Neuronal stem cell (in vitro differentiated cells): ENCODE measurements around the gene DENND5B.

Experiments
- DNase-seq: peaks from one replicate; pipeline ENCODE4 v3.0.0-alpha.2; 2013; ENCODE audit warnings: low spot score
- H2AFZ ChIP-seq: one replicate; pipeline ENCODE4 v1.6.1; 2013; ENCODE audit warnings: mild to moderate bottlenecking, low read length, inconsistent platforms
- H2AK5ac ChIP-seq: 2 replicates; pipeline ENCODE4 v1.6.1; 2013; ENCODE audit warnings: low read depth, mild to moderate bottlenecking, inconsistent platforms, low read length, moderate library complexity, mixed read lengths
- H2BK120ac ChIP-seq: 2 replicates; pipeline ENCODE4 v1.6.1; 2013; ENCODE audit warnings: low read depth, mild to moderate bottlenecking, inconsistent platforms, low read length, moderate library complexity, mixed read lengths
- H2BK12ac ChIP-seq: one replicate; pipeline ENCODE4 v1.6.1; 2013; ENCODE audit warnings: low read length, inconsistent platforms
- H2BK15ac ChIP-seq: 2 replicates; pipeline ENCODE4 v1.6.1; 2013; ENCODE audit warnings: mild to moderate bottlenecking, low read length, inconsistent platforms, mixed read lengths
- H2BK5ac ChIP-seq: one replicate; pipeline ENCODE4 v1.6.1; 2013; ENCODE audit warnings: inconsistent platforms, mild to moderate bottlenecking, low read length, moderate library complexity
- H3K14ac ChIP-seq: one replicate; pipeline ENCODE4 v1.6.1; 2013; ENCODE audit warnings: low read length, inconsistent platforms
- H3K18ac ChIP-seq: 2 replicates; pipeline ENCODE4 v1.6.1; 2013; ENCODE audit warnings: low read length, inconsistent platforms
- H3K23ac ChIP-seq: 2 replicates; pipeline ENCODE4 v1.6.1; 2013; ENCODE audit warnings: low read depth, mild to moderate bottlenecking, mixed read lengths, low read length, inconsistent platforms; ENCODE audit not compliant: poor library complexity
- H3K27ac ChIP-seq: replicated peaks from 3 replicates; pipeline ENCODE4 v1.5.1; 2013; ENCODE audit warnings: low read length, inconsistent platforms
- H3K27me3 ChIP-seq, 3 experiments: 2 replicates each; pipeline ENCODE4 v1.6.1; 2013; ENCODE audit warnings: low read length in 3 of 3, mild to moderate bottlenecking in 2 of 3, inconsistent platforms in 1 of 3, low read depth in 1 of 3, mixed read lengths in 1 of 3, moderate library complexity in 1 of 3; ENCODE audit not compliant: control insufficient read depth in 3 of 3, insufficient read depth in 3 of 3
- H3K36me3 ChIP-seq, 2 donors: replicated peaks in 1 of 2; 2 replicates each; pipeline ENCODE4 v1.6.1; 2013; ENCODE audit warnings: low read length in 2 of 2; ENCODE audit not compliant: control insufficient read depth in 2 of 2, insufficient read depth in 2 of 2
- H3K4ac ChIP-seq: 2 replicates; pipeline ENCODE4 v1.6.1; 2013; ENCODE audit warnings: inconsistent platforms, mild to moderate bottlenecking, low read length, moderate library complexity
- H3K4me1 ChIP-seq, 2 donors: 1 replicate in 1 of 2; 2 replicates in 1 of 2; pipeline ENCODE4 v1.6.1; 2013; ENCODE audit warnings: low read length in 2 of 2, low read depth in 1 of 2; ENCODE audit not compliant: control insufficient read depth in 2 of 2, insufficient read depth in 1 of 2
- H3K4me2 ChIP-seq: one replicate; pipeline ENCODE4 v1.6.1; 2013; ENCODE audit warnings: mild to moderate bottlenecking, low read length, inconsistent platforms; ENCODE audit not compliant: insufficient read depth, poor library complexity, severe bottlenecking
- H3K4me3 ChIP-seq, 2 donors: 2 replicates each; pipeline ENCODE4 v1.5.1; 2013; ENCODE audit warnings: low read length in 2 of 2, mild to moderate bottlenecking in 2 of 2, inconsistent platforms in 1 of 2, moderate library complexity in 1 of 2
- H3K79me1 ChIP-seq: one replicate; pipeline ENCODE4 v1.6.1; 2013; ENCODE audit warnings: low read depth, mild to moderate bottlenecking, inconsistent platforms, low read length, moderate library complexity
- H3K9ac ChIP-seq: one replicate; pipeline ENCODE4 v1.6.1; 2013; ENCODE audit warnings: mild to moderate bottlenecking, low read depth, low read length, inconsistent platforms; ENCODE audit not compliant: poor library complexity
- H3K9me3 ChIP-seq, 2 donors: replicated peaks in 1 of 2; 2 replicates each; pipeline versions ENCODE3 to v1.6.1; 2013; ENCODE audit warnings: low read length in 2 of 2, mild to moderate bottlenecking in 2 of 2, inconsistent platforms in 1 of 2, low read depth in 1 of 2, mixed read lengths in 1 of 2, moderate library complexity in 1 of 2; ENCODE audit not compliant: control insufficient read depth in 2 of 2, insufficient read depth in 1 of 2
- H4K8ac ChIP-seq: one replicate; pipeline ENCODE4 v1.6.1; 2013; ENCODE audit warnings: low read depth, mild to moderate bottlenecking, inconsistent platforms, low read length, moderate library complexity
- H4K91ac ChIP-seq: one replicate; pipeline ENCODE4 v1.6.1; 2013; ENCODE audit warnings: low read length, low read depth, mild to moderate bottlenecking, inconsistent platforms; ENCODE audit not compliant: poor library complexity
- WGBS, 2 donors: extraction: QIAGEN DNeasy Blood & Tissue Kit; methylation state at CpG; one replicate each; pipeline ENCODE4 v1.1.7; 2013; ENCODE audit warnings: missing lambda C conversion rate in 2 of 2, mixed read lengths in 1 of 2; ENCODE audit not compliant: insufficient read length in 2 of 2, insufficient replicate concordance in 1 of 2; ENCODE audit errors: extremely low coverage in 2 of 2; 5-methylcytosine and 5-hydroxymethylcytosine counted together

DENND5B gene

GRCh38 chr12:31478898-31479297, 112.0 kb downstream of the DENND5B start:
- Histone ChIP-seq H3K9ac (no peak overlapping the region), H4K8ac (no peak overlapping the region), H3K27ac (no peak overlapping the region), H3K4me3 (no peak overlapping the region), H3K4ac (no peak overlapping the region), H3K4me2 (no peak overlapping the region), H3K27me3 (no peaks in the 10 kb centered on the region), H2AFZ (no peak overlapping the region), H2BK120ac (no peak overlapping the region), H2BK5ac (no peak overlapping the region), H3K14ac (no peak overlapping the region), H3K18ac (no peak overlapping the region), H3K79me1 (peaks cover 2% of the 10 kb centered on the region), H2AK5ac (no peak overlapping the region), H3K23ac (no peak overlapping the region), H4K91ac (no peak overlapping the region), H2BK12ac (no peak overlapping the region), H2BK15ac (no peak overlapping the region), H3K36me3 (peaks cover 3 to 35% of the 10 kb centered on the region in 2 donors), H3K4me1 (peaks cover 0 to 1% of the 10 kb centered on the region in 2 donors), H3K9me3 (no peaks in the 10 kb centered on the region)
- no CpG with 5 or more reads among the region's 3 CpGs for WGBS, 2 donors
- no peak for DNase-seq

DNA sequence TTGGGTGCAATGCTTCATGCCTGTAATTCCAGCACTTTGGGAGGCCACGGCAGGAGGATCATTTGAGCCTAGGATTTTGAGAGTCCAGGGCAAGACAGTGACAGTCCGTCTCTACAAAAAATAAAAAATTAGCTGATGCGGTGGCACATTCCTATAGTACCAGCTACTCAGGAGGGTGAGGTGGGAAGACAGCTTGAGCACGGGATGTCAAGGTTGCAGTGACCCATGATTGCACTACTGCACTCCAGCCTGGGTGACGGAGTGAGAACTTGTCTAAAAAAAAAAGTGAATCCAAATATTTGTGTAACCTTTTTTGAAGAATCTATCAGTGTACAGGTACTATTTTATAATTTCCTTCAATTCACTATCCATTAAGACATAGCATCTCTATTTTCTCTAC, 112.5 kb downstream of the DENND5B start:
- WGBS, 2 donors: no CpG with 5 or more reads among the region's 5 CpGs
- no peak overlapping the region for H3K18ac ChIP-seq
- H3K4me1 ChIP-seq: peaks cover 0 to 1% of the 10 kb centered on the region in 2 donors
- no peak overlapping the region for H3K4me2 ChIP-seq
- DNase-seq: no peak
- H2BK120ac ChIP-seq: no peak overlapping the region
- H2AK5ac ChIP-seq: no peak overlapping the region
- H4K91ac ChIP-seq: no peak overlapping the region
- no peak overlapping the region for H3K9ac ChIP-seq
- peaks cover 3 to 35% of the 10 kb centered on the region in 2 donors for H3K36me3 ChIP-seq
- no peaks in the 10 kb centered on the region for H3K9me3 ChIP-seq
- H3K23ac ChIP-seq: no peak overlapping the region
- no peak overlapping the region for H2BK5ac ChIP-seq
- H3K27ac ChIP-seq: no peak overlapping the region
- no peak overlapping the region for H2BK12ac ChIP-seq
- H2BK15ac ChIP-seq: no peak overlapping the region
- no peak overlapping the region for H2AFZ ChIP-seq
- H3K79me1 ChIP-seq: peaks cover 2% of the 10 kb centered on the region
- H3K4me3 ChIP-seq: no peak overlapping the region
- no peak overlapping the region for H3K4ac ChIP-seq
- H3K14ac ChIP-seq: no peak overlapping the region
- no peak overlapping the region for H4K8ac ChIP-seq
- H3K27me3 ChIP-seq: no peaks in the 10 kb centered on the region

GRCh38 chr12:31477687-31478086, 113.2 kb downstream of the DENND5B start:
- H3K36me3 ChIP-seq: peaks cover 3 to 35% of the 10 kb centered on the region in 2 donors
- H4K8ac ChIP-seq: no peak overlapping the region
- H3K4ac ChIP-seq: no peak overlapping the region
- H3K9ac ChIP-seq: no peak overlapping the region
- no peaks in the 10 kb centered on the region for H3K9me3 ChIP-seq
- H3K4me3 ChIP-seq: no peak overlapping the region
- H4K91ac ChIP-seq: no peak overlapping the region
- no peak overlapping the region for H2AK5ac ChIP-seq
- no peaks in the 10 kb centered on the region for H3K27me3 ChIP-seq
- no peak overlapping the region for H3K18ac ChIP-seq
- no peak for DNase-seq
- no peak overlapping the region for H3K4me2 ChIP-seq
- peaks cover 0 to 1% of the 10 kb centered on the region in 2 donors for H3K4me1 ChIP-seq
- H2BK15ac ChIP-seq: no peak overlapping the region
- no peak overlapping the region for H3K27ac ChIP-seq
- no peak overlapping the region for H2AFZ ChIP-seq
- no peak overlapping the region for H2BK5ac ChIP-seq
- no peak overlapping the region for H2BK12ac ChIP-seq
- no peak overlapping the region for H3K14ac ChIP-seq
- peaks cover 2% of the 10 kb centered on the region for H3K79me1 ChIP-seq
- H3K23ac ChIP-seq: no peak overlapping the region
- no peak overlapping the region for H2BK120ac ChIP-seq

DNA sequence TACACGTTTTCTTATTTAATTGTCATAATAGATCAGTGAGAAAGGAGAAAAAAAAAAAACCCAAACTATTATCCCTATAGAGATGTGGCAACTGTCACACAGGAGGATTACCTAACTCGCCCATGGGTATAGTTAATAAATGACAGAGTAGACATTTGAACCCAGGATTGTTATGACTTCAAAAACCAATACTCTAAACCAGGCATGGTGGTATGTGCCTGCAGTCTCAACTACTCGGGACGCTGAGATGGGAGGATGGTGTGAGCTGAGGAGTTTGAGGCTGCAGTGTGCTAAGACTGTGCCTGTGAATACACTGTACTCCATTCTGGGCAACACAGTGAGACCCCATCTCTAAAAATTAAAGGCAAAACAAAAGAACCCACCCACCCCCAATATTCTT, 114.5 kb downstream of the DENND5B start:
- Histone ChIP-seq H3K4ac (no peak overlapping the region), H3K4me3 (no peak overlapping the region), H2AFZ (no peak overlapping the region), H3K79me1 (peaks cover 2% of the 10 kb centered on the region), H3K4me1 (peaks cover 0 to under 1% of the 10 kb centered on the region in 2 donors), H3K9me3 (no peaks in the 10 kb centered on the region), H4K91ac (no peak overlapping the region), H3K23ac (no peak overlapping the region), H2AK5ac (no peak overlapping the region), H4K8ac (no peak overlapping the region), H3K14ac (no peak overlapping the region), H3K4me2 (no peak overlapping the region), H2BK5ac (no peak overlapping the region), H2BK12ac (no peak overlapping the region), H3K36me3 (peaks cover 3 to 30% of the 10 kb centered on the region in 2 donors), H3K27ac (no peak overlapping the region), H3K18ac (no peak overlapping the region), H2BK120ac (no peak overlapping the region), H3K9ac (no peak overlapping the region), H3K27me3 (no peaks in the 10 kb centered on the region), H2BK15ac (no peak overlapping the region)
- no CpG with 5 or more reads among the region's 4 CpGs for WGBS, 2 donors
- DNase-seq: no peak
